CD4-positive, alpha-beta T cell treated with Interleukin-10 for 1 hour (primary cell): Measurements from ENCODE around the gene UNC5B.
"Not testable (repeated sequence)": the region's sequence is repeated elsewhere in the genome, so short reads cannot be mapped to it uniquely, and the experiment has no call there.

Source experiments
- DNase-seq: peaks from one replicate; pipeline ENCODE4 v3.0.0-alpha.2; 2020

Gene UNC5B

DNA sequence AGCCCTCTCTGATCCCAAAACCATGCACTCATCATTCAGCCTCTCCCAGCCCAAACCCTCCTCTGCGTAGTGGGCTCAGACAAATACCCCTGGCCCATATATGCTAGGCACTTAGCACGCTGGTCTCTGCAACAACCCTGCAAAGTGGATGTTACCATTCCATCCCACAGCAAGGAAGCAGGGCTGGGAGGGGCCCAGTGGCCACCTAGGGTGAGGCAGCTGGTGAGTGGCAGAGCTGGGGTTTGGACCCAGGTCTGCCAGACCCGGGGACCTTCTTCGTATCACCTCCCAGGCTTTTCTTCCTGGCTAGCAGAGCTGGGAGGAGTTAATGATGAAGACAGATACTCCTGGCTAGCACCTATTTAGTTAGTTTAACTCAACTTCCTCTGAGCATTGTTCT, 73.6 kb downstream of the UNC5B start:
- DNase-seq = no peak

DNA sequence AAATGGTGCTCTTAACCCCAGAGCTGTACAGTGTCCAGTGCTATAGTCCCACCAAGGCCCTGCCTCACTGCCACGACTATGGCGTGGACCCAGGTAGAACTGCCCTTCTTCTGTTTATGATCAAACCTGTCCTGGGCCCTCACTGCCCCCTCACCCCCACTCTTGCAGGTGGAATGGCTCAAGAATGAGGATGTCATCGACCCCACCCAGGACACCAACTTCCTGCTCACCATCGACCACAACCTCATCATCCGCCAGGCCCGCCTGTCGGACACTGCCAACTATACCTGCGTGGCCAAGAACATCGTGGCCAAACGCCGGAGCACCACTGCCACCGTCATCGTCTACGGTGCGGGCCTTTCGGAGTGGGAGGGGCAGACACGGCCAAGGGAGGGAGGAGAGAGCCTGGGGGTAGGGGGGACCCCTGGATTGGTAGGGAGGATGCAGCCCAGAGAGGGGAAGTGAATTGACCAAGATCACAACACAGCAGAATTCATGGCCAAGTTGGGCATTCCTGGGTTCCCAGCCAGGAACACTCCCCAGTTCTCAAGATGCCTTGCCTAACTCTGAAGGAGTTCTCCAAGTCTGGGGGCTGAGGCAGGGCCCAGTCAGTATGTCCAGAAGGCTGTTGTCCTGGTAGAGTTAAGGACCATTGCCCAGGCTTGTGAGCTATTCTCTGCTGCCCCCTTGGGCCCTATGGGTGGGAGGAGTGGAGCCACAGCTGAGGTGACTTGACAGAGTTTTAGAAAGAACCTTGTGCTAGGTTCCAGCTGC, 74.3 kb downstream of the UNC5B start:
- no peak for DNase-seq

DNA sequence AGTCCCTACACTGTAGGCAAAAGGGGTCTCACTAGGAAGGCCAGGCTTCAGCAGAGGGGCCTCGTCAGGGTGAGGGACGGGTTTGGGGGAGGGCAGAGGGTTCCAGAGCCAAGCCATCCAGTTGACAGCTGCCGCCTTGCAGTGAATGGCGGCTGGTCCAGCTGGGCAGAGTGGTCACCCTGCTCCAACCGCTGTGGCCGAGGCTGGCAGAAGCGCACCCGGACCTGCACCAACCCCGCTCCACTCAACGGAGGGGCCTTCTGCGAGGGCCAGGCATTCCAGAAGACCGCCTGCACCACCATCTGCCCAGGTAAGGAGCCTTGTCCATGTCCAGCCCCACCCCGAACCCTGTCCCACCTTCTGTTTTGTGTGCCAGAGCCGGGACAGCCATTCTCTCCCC, 75.1 kb downstream of the UNC5B start:
- no peak for DNase-seq

DNA sequence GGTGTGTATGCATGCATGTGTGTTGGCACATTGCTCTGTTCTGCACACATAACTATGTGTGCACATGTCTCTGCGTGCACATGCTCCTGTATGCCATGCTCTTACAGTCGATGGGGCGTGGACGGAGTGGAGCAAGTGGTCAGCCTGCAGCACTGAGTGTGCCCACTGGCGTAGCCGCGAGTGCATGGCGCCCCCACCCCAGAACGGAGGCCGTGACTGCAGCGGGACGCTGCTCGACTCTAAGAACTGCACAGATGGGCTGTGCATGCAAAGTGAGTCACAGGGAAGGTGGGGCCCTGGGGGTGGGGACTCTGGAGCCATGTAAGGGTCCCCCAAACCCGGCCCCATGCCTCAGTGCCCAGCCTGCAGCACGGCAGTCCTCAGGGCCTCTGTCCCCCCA, 76.1 kb downstream of the UNC5B start:
- DNase-seq = no peak

DNA sequence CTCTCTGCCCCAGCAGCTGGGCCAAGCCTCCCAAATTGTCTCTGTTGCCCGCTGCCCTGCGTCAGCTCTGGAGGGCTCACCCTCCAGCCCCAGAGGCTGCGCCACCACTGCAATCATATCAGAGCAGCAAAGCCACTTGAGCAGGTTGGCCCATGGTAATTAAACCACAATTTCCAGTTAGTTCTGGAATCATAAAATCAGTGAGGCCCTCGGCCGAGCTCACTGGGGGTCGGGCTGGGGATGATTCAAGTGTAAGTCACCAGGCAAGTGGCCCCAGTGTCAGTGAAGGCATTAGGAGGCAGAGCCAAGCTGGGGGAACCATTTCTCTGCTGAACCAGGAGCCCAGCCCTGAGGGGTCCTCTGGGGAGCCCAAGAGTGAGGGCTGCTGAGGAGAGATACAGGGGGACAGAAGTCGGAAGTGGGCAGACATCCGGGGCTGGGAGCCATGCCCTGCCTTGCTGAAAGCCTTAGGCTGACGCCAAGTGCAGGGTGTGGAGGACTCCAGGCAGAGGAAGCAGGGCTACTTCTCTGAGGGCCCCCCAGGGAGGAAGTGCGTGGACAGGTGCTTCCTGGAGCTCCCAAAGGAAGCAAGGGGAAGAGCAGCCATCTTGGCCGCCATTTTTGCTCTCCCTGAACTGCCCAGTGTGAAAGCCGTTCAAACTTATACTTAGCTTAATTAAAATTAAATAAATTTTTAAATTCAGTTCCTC, 77.2 kb downstream of the UNC5B start:
- DNase-seq = no peak

GRCh38 chr10:71290331-71290730, 78.0 kb downstream of the UNC5B start:
- no peak for DNase-seq

- no peak for DNase-seq
These were observed 78.6 kb downstream of the UNC5B start for GRCh38 chr10:71290806-71291527.

GRCh38 chr10:71291528-71291900, 79.1 kb downstream of the UNC5B start:
- no peak for DNase-seq

DNA sequence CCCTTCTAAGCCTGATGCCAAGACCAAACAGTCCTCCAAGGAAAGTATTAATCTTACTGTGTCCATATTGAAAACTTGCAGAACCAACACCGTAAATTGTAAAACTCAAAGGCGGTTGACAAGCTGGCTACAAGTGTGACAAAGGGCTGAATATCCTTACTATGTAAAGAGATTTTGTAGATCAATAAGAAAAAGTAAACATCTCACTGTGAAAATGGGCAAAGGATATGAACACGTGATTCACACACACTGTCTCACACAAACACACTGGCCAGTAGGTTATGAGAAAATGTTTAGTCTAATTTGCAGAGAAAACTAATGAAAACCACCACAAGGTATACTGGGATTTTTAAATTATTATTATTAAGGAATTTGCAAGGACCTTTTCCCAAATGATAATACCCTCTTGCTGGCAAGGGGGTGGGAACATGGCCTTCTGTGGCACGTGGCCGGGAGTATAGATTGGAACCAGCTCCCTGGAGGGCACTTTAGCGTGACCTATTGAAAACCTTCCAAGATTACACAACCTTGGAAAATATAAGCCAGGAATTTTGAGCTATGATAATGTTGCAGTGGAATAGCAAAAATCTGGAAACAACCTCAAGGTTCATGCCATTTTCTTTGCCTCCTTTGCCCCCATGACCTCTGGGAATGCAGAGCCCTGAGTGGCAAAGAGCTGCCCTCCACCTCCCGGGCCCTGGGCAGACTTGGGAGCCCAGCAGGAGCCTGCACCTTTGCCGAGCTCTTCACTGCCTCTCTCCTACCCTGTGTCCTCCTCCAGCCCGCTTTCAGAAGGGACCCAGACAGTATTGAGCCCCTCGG, 80.5 kb downstream of the UNC5B start:
- no peak for DNase-seq

GRCh38 chr10:71293446-71294084, 81.2 kb downstream of the UNC5B start:
- DNase-seq = no peak

- DNase-seq = no peak
These were observed 81.8 kb downstream of the UNC5B start for GRCh38 chr10:71294091-71294561.

- no peak for DNase-seq
These were observed 82.5 kb downstream of the UNC5B start for GRCh38 chr10:71294856-71295255.

DNA sequence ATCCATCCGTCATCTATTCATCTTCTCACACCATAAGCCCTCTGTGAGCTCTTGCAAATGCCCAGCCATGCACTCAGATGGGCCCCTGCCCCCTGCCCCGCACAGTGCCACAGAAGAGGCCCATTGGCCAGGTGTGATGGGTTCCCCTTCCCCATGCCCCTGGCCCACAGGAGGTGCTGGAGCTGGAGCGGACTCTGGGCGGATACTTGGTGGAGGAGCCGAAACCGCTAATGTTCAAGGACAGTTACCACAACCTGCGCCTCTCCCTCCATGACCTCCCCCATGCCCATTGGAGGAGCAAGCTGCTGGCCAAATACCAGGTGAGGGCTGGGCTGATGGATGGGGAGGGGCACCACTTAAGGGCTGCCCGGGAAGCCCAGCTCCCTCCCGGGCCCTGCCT, 83.3 kb downstream of the UNC5B start:
- DNase-seq = no peak

GRCh38 chr10:71296086-71296485, 83.7 kb downstream of the UNC5B start:
- no peak for DNase-seq

GRCh38 chr10:71296811-71297210, 84.4 kb downstream of the UNC5B start:
- DNase-seq = not testable (repeated sequence)

DNA sequence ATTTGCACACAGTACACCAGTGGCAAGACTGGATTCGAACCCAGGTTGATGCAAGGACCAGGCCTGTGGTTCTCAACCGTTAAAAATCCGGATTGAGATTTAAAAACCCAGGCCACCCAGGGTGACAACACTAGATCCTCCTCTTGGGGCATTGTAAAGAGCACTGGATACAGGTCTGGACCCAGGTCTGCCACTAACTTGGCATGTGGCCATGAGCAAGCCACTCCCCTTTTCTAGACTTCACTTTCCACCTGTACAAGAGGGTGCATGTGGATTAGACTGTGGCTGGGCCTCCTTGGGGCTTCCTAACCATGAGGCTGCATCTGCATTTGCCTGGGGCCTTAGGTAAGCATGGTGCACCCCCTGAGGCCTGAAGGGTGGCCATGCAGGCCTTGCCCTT, 85.0 kb downstream of the UNC5B start:
- no peak for DNase-seq

DNA sequence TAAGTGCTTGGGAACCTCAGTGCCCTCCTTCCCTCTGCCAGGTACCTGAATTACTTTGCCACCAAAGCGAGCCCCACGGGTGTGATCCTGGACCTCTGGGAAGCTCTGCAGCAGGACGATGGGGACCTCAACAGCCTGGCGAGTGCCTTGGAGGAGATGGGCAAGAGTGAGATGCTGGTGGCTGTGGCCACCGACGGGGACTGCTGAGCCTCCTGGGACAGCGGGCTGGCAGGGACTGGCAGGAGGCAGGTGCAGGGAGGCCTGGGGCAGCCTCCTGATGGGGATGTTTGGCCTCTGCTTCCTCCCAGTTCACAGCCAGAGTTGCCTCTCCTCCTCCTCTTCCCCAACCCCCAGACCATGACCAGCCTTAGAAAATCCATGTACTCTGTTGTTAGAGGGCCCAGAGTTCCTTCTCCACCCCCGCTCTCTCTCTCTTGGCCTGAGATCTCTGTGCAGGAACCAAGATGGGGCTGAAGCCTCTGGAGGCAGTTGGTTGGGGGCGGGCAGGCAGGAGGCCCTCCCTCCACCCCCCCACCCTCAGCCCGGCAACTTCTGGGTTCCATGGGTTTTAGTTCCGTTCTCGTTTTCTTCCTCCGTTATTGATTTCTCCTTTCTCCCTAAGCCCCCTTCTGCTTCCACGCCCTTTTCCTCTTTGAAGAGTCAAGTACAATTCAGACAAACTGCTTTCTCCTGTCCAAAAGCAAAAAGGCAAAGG, 86.9 kb downstream of the UNC5B start:
- no peak for DNase-seq

GRCh38 chr10:71300555-71301370, 88.4 kb downstream of the UNC5B start:
- no peak for DNase-seq

- no peak for DNase-seq
These were observed 89.1 kb downstream of the UNC5B start for GRCh38 chr10:71301371-71301916.

DNA sequence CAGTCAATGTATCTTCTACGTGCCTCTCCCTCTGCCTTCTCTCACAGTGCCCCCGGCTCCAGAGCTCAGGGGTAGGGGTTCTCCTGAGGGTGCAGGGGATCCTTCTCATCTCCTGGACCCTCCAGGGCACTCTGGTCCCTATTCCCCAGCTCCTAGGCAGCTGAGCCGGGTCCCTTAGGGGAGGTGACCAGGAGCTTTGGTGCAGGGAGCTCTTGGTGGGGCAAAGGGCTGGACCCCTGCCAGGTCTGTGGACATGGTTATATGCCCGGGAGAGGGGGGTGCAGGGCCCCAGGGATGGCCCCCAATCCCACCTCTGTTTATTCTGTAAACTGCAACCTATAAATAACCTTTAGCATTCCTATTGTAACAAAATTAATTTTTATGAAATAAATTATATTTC, 90.1 kb downstream of the UNC5B start:
- no peak for DNase-seq
